Upper lobe of left lung (tissue), 4 donors: ENCODE measurements around the gene MUC6.

Experiments used
- EP300 ChIP-seq, 4 donors: sonication (generic); formaldehyde crosslinking; IDR thresholded peaks; one replicate each; pipeline ENCODE4 v1.5.1; 2017; ENCODE audit warnings: antibody characterized with exemption in 4 of 4, control low read depth in 2 of 4
- POLR2A ChIP-seq, 4 donors: fragments of 450-650 bp; IDR thresholded peaks; one replicate each; pipeline ENCODE4 v1.5.1; 2016 to 2017; ENCODE audit warnings: antibody characterized with exemption in 4 of 4, mild to moderate bottlenecking in 2 of 4
- POLR2AphosphoS5 ChIP-seq, 2 donors: sonication (generic); formaldehyde crosslinking; IDR thresholded peaks; one replicate each; pipeline ENCODE4 v1.5.1; 2017; ENCODE audit warnings: antibody characterized with exemption in 2 of 2
- TF ChIP-seq, protein P1 (sequence below), 6 experiments: fragments of 450-650 bp in 4 of 6; fragments of 200-600 bp in 2 of 6; sonication (generic) in 2 of 6; IDR thresholded peaks; one replicate each; pipeline ENCODE4 v1.5.1; 2016 to 2019; ENCODE audit warnings: antibody characterized with exemption in 6 of 6

DNA sequence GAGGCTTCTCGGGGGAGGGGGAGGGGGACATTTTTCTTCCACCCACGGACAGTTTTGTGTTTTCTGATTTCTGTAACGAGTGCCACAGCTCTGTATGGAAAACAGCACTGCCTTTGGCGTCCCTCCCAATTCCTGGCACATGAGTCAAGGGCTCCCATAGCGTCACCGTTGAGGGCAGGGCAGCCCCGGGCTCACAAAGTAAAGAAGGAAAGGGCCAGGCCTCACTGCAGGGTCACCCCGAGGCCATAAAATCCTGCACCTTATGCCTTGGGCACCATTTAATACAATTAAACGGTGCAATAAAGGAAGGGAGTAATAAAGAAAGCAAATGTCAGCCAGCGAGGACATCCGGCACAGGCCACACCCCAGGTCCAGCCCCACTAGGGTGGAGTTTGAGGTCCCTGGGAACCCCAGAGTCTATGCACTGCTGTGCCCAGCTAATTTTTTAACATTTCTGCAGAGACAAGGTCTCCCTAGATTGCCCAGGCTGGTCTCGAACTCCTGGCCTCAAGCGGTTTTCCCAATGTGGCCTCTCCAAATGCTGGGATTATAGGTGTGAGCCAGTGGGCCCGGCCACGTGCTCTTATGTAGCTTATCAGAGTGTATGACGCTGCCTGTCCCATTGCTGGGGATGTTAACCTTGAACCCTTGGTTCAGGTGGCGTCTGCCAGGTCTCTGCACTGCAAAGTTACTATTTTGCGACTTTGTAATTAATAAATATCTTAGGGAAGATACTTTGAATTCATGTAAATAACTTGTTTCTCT, 24.5 kb upstream of the MUC6 start:
- TF ChIP-seq, protein P1, sequence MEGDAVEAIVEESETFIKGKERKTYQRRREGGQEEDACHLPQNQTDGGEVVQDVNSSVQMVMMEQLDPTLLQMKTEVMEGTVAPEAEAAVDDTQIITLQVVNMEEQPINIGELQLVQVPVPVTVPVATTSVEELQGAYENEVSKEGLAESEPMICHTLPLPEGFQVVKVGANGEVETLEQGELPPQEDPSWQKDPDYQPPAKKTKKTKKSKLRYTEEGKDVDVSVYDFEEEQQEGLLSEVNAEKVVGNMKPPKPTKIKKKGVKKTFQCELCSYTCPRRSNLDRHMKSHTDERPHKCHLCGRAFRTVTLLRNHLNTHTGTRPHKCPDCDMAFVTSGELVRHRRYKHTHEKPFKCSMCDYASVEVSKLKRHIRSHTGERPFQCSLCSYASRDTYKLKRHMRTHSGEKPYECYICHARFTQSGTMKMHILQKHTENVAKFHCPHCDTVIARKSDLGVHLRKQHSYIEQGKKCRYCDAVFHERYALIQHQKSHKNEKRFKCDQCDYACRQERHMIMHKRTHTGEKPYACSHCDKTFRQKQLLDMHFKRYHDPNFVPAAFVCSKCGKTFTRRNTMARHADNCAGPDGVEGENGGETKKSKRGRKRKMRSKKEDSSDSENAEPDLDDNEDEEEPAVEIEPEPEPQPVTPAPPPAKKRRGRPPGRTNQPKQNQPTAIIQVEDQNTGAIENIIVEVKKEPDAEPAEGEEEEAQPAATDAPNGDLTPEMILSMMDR (IDR thresholded peaks at IDR 0.05), result no peak
- TF ChIP-seq POLR2A (IDR thresholded peaks at IDR 0.05), result no peak
- TF ChIP-seq POLR2AphosphoS5 (IDR thresholded peaks at IDR 0.05), result no peak
- TF ChIP-seq EP300 (IDR thresholded peaks at IDR 0.05), result no peak
